PC-9 (cell line): ENCODE results near the gene REEP5.

Source experiments
- CTCF ChIP-seq: fragments of 200-600 bp; sonication (generic); conservative IDR thresholded peaks from 2 replicates; pipeline ENCODE4 v1.6.1; 2017; ENCODE audit warnings: mixed run types, antibody characterized with exemption, mild to moderate bottlenecking, moderate library complexity
- EZH2 ChIP-seq: fragments of 200-600 bp; sonication (generic); IDR thresholded peaks from 2 replicates; pipeline ENCODE4 v1.8.0; 2017; ENCODE audit warnings: antibody characterized with exemption, low read depth

GRCh38 chr5:112956606-112957005 lies 34.6 kb upstream of the REEP5 start:
- no peak for TF ChIP-seq CTCF
- TF ChIP-seq EZH2, result no peak
